ENCODE measurements around the gene KAT7.
A peak's percentile ranks its signal among the peaks of the same experiment; 100 is the strongest.

Gene KAT7

DNA sequence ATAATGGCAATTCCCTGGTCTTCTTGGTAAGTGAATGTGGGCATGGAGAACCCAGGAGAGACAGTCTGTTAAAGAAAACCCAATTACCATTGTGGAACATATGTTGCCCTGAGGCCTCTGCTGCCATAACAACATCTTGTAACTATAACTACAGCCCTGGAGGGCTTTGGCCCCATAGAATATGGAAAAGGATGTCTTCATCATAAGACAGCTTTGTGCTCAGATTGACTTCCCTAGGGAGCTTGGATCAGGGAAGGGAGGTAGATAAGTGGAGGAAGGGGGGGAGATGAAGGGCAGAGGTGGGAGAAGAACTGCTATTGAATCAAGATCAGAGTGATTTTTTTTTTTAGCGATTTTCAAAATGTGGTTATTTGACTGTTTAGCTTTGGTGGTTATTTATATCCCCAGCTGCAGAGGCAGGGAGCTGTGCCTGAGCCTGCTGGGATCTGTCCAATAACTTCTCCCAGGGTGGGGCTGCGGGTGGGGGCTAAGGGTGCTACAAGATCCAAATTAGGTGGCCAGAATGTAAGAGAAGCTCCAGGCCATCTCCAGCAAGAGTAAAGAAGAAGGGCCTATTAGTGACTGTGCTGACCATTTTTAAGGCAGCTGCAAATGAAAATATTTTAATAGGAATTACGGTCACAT, 5.3 kb upstream of the KAT7 start:
- no peak for TF ChIP-seq POLR2AphosphoS5 (IDR thresholded peaks at IDR 0.05; ENCODE audit: borderline replicate concordance, low read depth, low read length)
- no peak for TF ChIP-seq EZH2 (IDR thresholded peaks at IDR 0.05)
- no peak for TF ChIP-seq FOXP2 (optimal IDR thresholded peaks at IDR 0.05; ENCODE audit: control extremely low read depth, extremely low read length, insufficient read depth)
- Histone ChIP-seq H3K4me3 (peak overlapping the region; percentile 53), H3K9me3 (ENCODE audit: low read depth, low read length) (no peaks in the 10 kb centered on the region), H3K27ac (peak overlapping the region; percentile 56), H3K9ac (ENCODE audit: insufficient read length) (no peak overlapping the region), H3K36me3 (ENCODE audit: insufficient read depth, low read length) (no peaks in the 10 kb centered on the region)
- DNase-seq (ENCODE audit: low read depth, low spot score), result peak; percentile 66

GRCh38 chr17:49783791-49784190, 4.7 kb upstream of the KAT7 start:
- H3K9ac ChIP-seq (ENCODE audit: insufficient read length), result no peak overlapping the region
- no peak overlapping the region for H3K27ac ChIP-seq
- H3K36me3 ChIP-seq (ENCODE audit: insufficient read depth, low read length), result no peaks in the 10 kb centered on the region
- no peak for TF ChIP-seq POLR2AphosphoS5 (IDR thresholded peaks at IDR 0.05; ENCODE audit: borderline replicate concordance, low read depth, low read length)
- no peak for TF ChIP-seq FOXP2 (optimal IDR thresholded peaks at IDR 0.05; ENCODE audit: control extremely low read depth, extremely low read length, insufficient read depth)
- TF ChIP-seq EZH2 (IDR thresholded peaks at IDR 0.05), result no peak
- H3K9me3 ChIP-seq (ENCODE audit: low read depth, low read length), result no peaks in the 10 kb centered on the region
- no peak for DNase-seq (ENCODE audit: low read depth, low spot score)
- no peak overlapping the region for H3K4me3 ChIP-seq

DNA sequence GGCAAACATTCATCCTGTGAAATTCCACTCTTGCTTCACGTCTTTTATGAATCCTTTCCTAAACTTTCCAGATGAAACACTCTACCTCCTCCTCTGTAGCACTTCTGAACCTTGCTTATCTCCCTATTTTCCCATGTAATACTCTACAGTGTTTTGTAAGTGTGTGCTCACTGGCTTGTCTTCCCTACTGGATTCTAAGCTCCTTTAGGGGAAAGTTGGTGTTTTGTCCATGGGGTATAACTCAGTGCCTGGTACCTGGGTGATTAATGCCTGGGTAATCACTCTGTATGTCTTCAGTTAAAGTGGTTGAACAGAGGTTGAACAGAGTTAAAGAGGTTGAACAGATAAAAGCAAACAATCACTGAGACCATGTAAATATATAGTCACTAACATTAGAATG, 3.8 kb upstream of the KAT7 start:
- no peak for DNase-seq (ENCODE audit: low read depth, low spot score)
- TF ChIP-seq POLR2AphosphoS5 (IDR thresholded peaks at IDR 0.05; ENCODE audit: borderline replicate concordance, low read depth, low read length) (no peak), EZH2 (IDR thresholded peaks at IDR 0.05) (no peak), FOXP2 (optimal IDR thresholded peaks at IDR 0.05; ENCODE audit: control extremely low read depth, extremely low read length, insufficient read depth) (no peak)
- Histone ChIP-seq H3K9me3 (ENCODE audit: low read depth, low read length) (no peaks in the 10 kb centered on the region), H3K27ac (no peak overlapping the region), H3K36me3 (ENCODE audit: insufficient read depth, low read length) (peaks cover 4% of the 10 kb centered on the region), H3K4me3 (no peak overlapping the region), H3K9ac (ENCODE audit: insufficient read length) (no peak overlapping the region)

DNA sequence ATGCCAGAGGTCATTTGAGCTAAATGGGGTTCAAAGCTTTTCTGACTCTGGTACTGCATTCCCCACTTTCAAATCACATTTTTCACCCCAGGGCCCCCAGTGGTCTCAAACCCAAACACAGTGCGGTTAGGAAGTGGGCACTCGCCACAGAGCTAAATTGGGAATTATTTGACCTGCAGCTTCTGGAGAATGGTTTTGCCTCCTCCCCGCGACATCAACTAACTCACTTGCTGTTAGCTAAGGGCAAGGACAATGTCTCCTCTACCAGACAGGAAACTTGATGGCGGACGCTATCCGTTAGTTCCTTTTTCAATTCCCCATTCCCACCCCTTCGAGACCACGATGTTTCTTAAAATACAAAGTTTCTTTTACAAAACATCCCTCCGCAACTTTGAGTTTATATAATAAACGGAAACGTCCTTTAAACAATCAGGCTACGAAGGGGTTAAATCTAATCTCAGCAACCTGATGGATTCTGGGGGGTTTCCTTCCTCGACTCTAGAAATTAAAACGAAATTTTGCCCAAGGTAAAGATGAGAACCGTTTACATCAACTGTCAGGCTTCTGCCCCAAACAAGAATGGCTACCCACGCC, 500 bp upstream of the KAT7 start:
- Histone ChIP-seq H3K9me3 (ENCODE audit: low read depth, low read length) (no peaks in the 10 kb centered on the region), H3K4me3 (peak overlapping the region; percentile 94), H3K9ac (ENCODE audit: insufficient read length) (peak overlapping the region; percentile 58), H3K36me3 (ENCODE audit: insufficient read depth, low read length) (peaks cover 33% of the 10 kb centered on the region), H3K27ac (peak overlapping the region; percentile 70)
- no peak for DNase-seq (ENCODE audit: low read depth, low spot score)
- TF ChIP-seq POLR2AphosphoS5 (IDR thresholded peaks at IDR 0.05; ENCODE audit: borderline replicate concordance, low read depth, low read length) (no peak), FOXP2 (optimal IDR thresholded peaks at IDR 0.05; ENCODE audit: control extremely low read depth, extremely low read length, insufficient read depth) (no peak), EZH2 (IDR thresholded peaks at IDR 0.05) (no peak)

- no peak for DNase-seq (ENCODE audit: low read depth, low spot score)
- H3K9me3 ChIP-seq (ENCODE audit: low read depth, low read length), result no peaks in the 10 kb centered on the region
- no peak overlapping the region for H3K9ac ChIP-seq (ENCODE audit: insufficient read length)
- H3K4me3 ChIP-seq, result peak overlapping the region; percentile 94
- TF ChIP-seq POLR2AphosphoS5 (IDR thresholded peaks at IDR 0.05; ENCODE audit: borderline replicate concordance, low read depth, low read length), result no peak
- TF ChIP-seq EZH2 (IDR thresholded peaks at IDR 0.05), result no peak
- H3K36me3 ChIP-seq (ENCODE audit: insufficient read depth, low read length), result peaks cover 46% of the 10 kb centered on the region
- H3K27ac ChIP-seq, result no peak overlapping the region
Measured at GRCh38 chr17:49789243-49789578, 730 bp downstream of the KAT7 start.

- TF ChIP-seq FOXP2 (optimal IDR thresholded peaks at IDR 0.05; ENCODE audit: control extremely low read depth, extremely low read length, insufficient read depth) (no peak), POLR2AphosphoS5 (IDR thresholded peaks at IDR 0.05; ENCODE audit: borderline replicate concordance, low read depth, low read length) (no peak), EZH2 (IDR thresholded peaks at IDR 0.05) (no peak)
- Histone ChIP-seq H3K4me3 (no peak overlapping the region), H3K36me3 (ENCODE audit: insufficient read depth, low read length) (peaks cover 82% of the 10 kb centered on the region), H3K9ac (ENCODE audit: insufficient read length) (no peak overlapping the region), H3K27ac (no peak overlapping the region), H3K9me3 (ENCODE audit: low read depth, low read length) (no peaks in the 10 kb centered on the region)
- DNase-seq (ENCODE audit: low read depth, low spot score), result no peak
Measured at GRCh38 chr17:49793309-49793708, 4.8 kb downstream of the KAT7 start.

DNA sequence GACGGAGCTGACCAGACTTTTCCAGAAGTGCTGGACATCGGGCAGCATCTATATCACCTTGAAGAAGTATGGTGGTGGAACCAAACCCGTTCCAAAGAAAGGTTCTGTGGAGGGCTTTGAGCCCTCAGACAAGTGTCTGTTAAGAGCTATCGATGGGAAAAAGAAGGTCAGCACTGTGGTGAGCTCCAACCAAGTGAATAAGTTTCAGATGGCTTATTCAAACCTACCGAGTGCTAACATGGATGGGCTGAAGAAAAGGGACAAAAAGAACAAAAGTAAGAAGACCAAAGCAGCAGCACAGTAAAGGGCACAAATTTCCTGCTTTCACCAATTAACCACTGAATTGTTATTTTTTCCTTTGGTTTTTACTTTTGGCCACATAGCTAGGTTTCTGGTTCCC, 6.9 kb downstream of the KAT7 start:
- Histone ChIP-seq H3K9me3 (ENCODE audit: low read depth, low read length) (no peaks in the 10 kb centered on the region), H3K9ac (ENCODE audit: insufficient read length) (no peak overlapping the region), H3K27ac (no peak overlapping the region), H3K4me3 (no peak overlapping the region), H3K36me3 (ENCODE audit: insufficient read depth, low read length) (peaks cover 93% of the 10 kb centered on the region)
- DNase-seq (ENCODE audit: low read depth, low spot score), result no peak
- TF ChIP-seq FOXP2 (optimal IDR thresholded peaks at IDR 0.05; ENCODE audit: control extremely low read depth, extremely low read length, insufficient read depth) (no peak), POLR2AphosphoS5 (IDR thresholded peaks at IDR 0.05; ENCODE audit: borderline replicate concordance, low read depth, low read length) (no peak), EZH2 (IDR thresholded peaks at IDR 0.05) (no peak)

GRCh38 chr17:49798182-49798581, 9.7 kb downstream of the KAT7 start:
- no peak for DNase-seq (ENCODE audit: low read depth, low spot score)
- H3K9me3 ChIP-seq (ENCODE audit: low read depth, low read length), result no peaks in the 10 kb centered on the region
- no peak for TF ChIP-seq FOXP2 (optimal IDR thresholded peaks at IDR 0.05; ENCODE audit: control extremely low read depth, extremely low read length, insufficient read depth)
- no peak for TF ChIP-seq EZH2 (IDR thresholded peaks at IDR 0.05)
- no peak for TF ChIP-seq POLR2AphosphoS5 (IDR thresholded peaks at IDR 0.05; ENCODE audit: borderline replicate concordance, low read depth, low read length)
- H3K27ac ChIP-seq, result no peak overlapping the region
- H3K36me3 ChIP-seq (ENCODE audit: insufficient read depth, low read length), result peaks cover 84% of the 10 kb centered on the region
- H3K4me3 ChIP-seq, result no peak overlapping the region
- no peak overlapping the region for H3K9ac ChIP-seq (ENCODE audit: insufficient read length)

DNA sequence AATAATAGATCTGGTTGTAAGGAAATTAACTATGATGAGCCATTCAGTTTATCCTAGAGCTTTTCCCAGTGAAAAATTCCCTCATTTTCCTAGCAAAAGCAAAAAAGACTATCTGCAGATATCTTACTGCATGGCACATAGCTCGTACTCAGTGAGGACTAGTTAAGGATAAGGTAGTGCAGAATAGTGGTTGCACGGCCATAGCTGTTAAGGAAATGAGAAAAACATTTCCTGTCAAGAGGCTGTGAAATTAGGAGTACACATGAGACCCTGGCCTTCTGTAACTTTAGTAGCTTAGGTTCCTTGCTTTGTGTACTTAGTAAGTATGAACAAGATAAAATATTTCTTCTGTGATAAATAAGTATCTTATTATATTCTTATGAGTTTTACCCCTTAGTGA, 10.3 kb downstream of the KAT7 start:
- DNase-seq (ENCODE audit: low read depth, low spot score), result no peak
- TF ChIP-seq EZH2 (IDR thresholded peaks at IDR 0.05), result no peak
- no peak for TF ChIP-seq FOXP2 (optimal IDR thresholded peaks at IDR 0.05; ENCODE audit: control extremely low read depth, extremely low read length, insufficient read depth)
- TF ChIP-seq POLR2AphosphoS5 (IDR thresholded peaks at IDR 0.05; ENCODE audit: borderline replicate concordance, low read depth, low read length), result no peak
- Histone ChIP-seq H3K9me3 (ENCODE audit: low read depth, low read length) (no peaks in the 10 kb centered on the region), H3K36me3 (ENCODE audit: insufficient read depth, low read length) (peaks cover 79% of the 10 kb centered on the region), H3K4me3 (no peak overlapping the region), H3K27ac (no peak overlapping the region), H3K9ac (ENCODE audit: insufficient read length) (no peak overlapping the region)
